ENCODE data around the gene TMEM235. TPM values are rescaled to one million over a fixed set of nuclear protein-coding genes. Genes with fewer than 3 reads are reported as not detected.
"Not testable (repeated sequence)": the region's sequence is repeated elsewhere in the genome, so short reads cannot be mapped to it uniquely, and the experiment has no call there.

Gene TMEM235
- total and polyA plus RNA-seq, 4 donors: 0.02 TPM; not detected in 3

- DNase-seq (ENCODE audit: low spot score): no peak
- 89% methylated on average over 10 of the region's 10 CpGs for WGBS
Measured at GRCh38 chr17:78233678-78234077, 2.2 kb downstream of the TMEM235 start.

GRCh38 chr17:78234261-78234865 is 2.9 kb downstream of the TMEM235 start:
- no peak for DNase-seq (ENCODE audit: low spot score)
- Histone ChIP-seq H3K27me3 (ENCODE audit: control insufficient read depth in 4 of 4, insufficient read depth in 4 of 4, low read length in 3 of 4) (peaks cover 0 to 5% (median 4%) of the 10 kb centered on the region in 4 donors), H3K4me3 (ENCODE audit: low read depth in 1 of 3, low read length in 3 of 3) (no peak overlapping the region), H3K9me3 (ENCODE audit: control insufficient read depth in 4 of 4, low read length in 3 of 4) (no peaks in the 10 kb centered on the region), H3K4me1 (ENCODE audit: control insufficient read depth in 4 of 4, insufficient read depth in 4 of 4, low read length in 3 of 4) (no peaks in the 10 kb centered on the region), H3K9ac (ENCODE audit: low read depth in 1 of 2, low read length in 2 of 2) (no peak overlapping the region), H3K36me3 (ENCODE audit: control insufficient read depth in 4 of 4, insufficient read depth in 3 of 4, low read depth in 1 of 4, low read length in 3 of 4) (no peaks in the 10 kb centered on the region), H3K27ac (ENCODE audit: low read depth in 1 of 2, low read length in 2 of 2) (no peak overlapping the region)
- TF ChIP-seq GABPA (IDR thresholded peaks at IDR 0.05 in 1 of 2, conservative IDR thresholded peaks at IDR 0.05 in 1 of 2): no peak
- no peak for TF ChIP-seq FOXA2 (IDR thresholded peaks at IDR 0.05)
- no peak for TF ChIP-seq HNF4G (IDR thresholded peaks at IDR 0.05)
- no peak for TF ChIP-seq RXRA (IDR thresholded peaks at IDR 0.05)
- TF ChIP-seq CTCF (IDR thresholded peaks at IDR 0.05; ENCODE audit: low read depth, low read length, missing input control): no peak
- no peak for TF ChIP-seq EGR1 (IDR thresholded peaks at IDR 0.05; ENCODE audit: low read depth in 2 of 2)
- TF ChIP-seq JUND (IDR thresholded peaks at IDR 0.05): no peak
- WGBS: 85% methylated on average over 17 of the region's 17 CpGs

More at GRCh38 chr17:78233678-78234077, 2.2 kb downstream of the TMEM235 start:
- H3K4me1 ChIP-seq (ENCODE audit: control insufficient read depth in 4 of 4, insufficient read depth in 4 of 4, low read length in 3 of 4): no peaks in the 10 kb centered on the region
- H3K4me3 ChIP-seq (ENCODE audit: low read depth in 1 of 3, low read length in 3 of 3): no peak overlapping the region
- no peak overlapping the region for H3K27ac ChIP-seq (ENCODE audit: low read depth in 1 of 2, low read length in 2 of 2)
- H3K27me3 ChIP-seq (ENCODE audit: control insufficient read depth in 4 of 4, insufficient read depth in 4 of 4, low read length in 3 of 4): peaks cover 0 to 5% (median 4%) of the 10 kb centered on the region in 4 donors
- H3K36me3 ChIP-seq (ENCODE audit: control insufficient read depth in 4 of 4, insufficient read depth in 3 of 4, low read depth in 1 of 4, low read length in 3 of 4): no peaks in the 10 kb centered on the region
- no peak for TF ChIP-seq CTCF (IDR thresholded peaks at IDR 0.05; ENCODE audit: low read depth, low read length, missing input control)
- TF ChIP-seq GABPA (IDR thresholded peaks at IDR 0.05 in 1 of 2, conservative IDR thresholded peaks at IDR 0.05 in 1 of 2): no peak
- no peak for TF ChIP-seq NR2F2 (IDR thresholded peaks at IDR 0.05)
- no peak for TF ChIP-seq REST (IDR thresholded peaks at IDR 0.05)
- no peak for TF ChIP-seq TAF1 (conservative IDR thresholded peaks at IDR 0.05)
- TF ChIP-seq, protein P1, sequence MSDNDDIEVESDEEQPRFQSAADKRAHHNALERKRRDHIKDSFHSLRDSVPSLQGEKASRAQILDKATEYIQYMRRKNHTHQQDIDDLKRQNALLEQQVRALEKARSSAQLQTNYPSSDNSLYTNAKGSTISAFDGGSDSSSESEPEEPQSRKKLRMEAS (IDR thresholded peaks at IDR 0.05): no peak
- H3K9ac ChIP-seq (ENCODE audit: low read depth in 1 of 2, low read length in 2 of 2): no peak overlapping the region
- no peaks in the 10 kb centered on the region for H3K9me3 ChIP-seq (ENCODE audit: control insufficient read depth in 4 of 4, low read length in 3 of 4)

DNA sequence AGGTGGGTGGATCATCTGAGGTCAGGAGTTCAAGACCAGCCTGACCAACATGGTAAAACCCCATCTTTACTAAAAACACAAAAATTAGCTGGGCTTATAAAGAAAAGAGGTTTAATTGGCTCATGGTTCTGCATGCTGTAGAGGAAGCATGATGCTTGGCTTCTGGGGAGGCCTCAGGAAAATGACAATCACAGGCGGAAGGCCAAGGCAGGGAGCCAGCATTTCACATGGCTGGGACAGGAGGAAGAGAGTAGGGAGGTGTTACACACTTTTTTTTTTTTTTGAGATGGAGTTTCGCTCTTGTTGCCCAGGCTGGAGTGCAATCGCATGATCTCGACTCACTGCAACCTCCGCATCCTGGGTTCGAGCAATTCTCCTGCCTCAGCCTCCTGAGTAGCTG is 3.6 kb downstream of the TMEM235 start:
- not testable (repeated sequence) for H3K4me1 ChIP-seq (ENCODE audit: control insufficient read depth in 4 of 4, insufficient read depth in 4 of 4, low read length in 3 of 4); H3K4me3 ChIP-seq (ENCODE audit: low read depth in 1 of 3, low read length in 3 of 3); H3K27me3 ChIP-seq (ENCODE audit: control insufficient read depth in 4 of 4, insufficient read depth in 4 of 4, low read length in 3 of 4); DNase-seq (ENCODE audit: low spot score); H3K9me3 ChIP-seq (ENCODE audit: control insufficient read depth in 4 of 4, low read length in 3 of 4); H3K9ac ChIP-seq (ENCODE audit: low read depth in 1 of 2, low read length in 2 of 2); H3K27ac ChIP-seq (ENCODE audit: low read depth in 1 of 2, low read length in 2 of 2); H3K36me3 ChIP-seq (ENCODE audit: control insufficient read depth in 4 of 4, insufficient read depth in 3 of 4, low read depth in 1 of 4, low read length in 3 of 4)
- 83% methylated on average over 6 of the region's 6 CpGs for WGBS

Data from liver (tissue), 9 donors.